ENCODE results near the gene RNF8.

- TF ChIP-seq CTCF (IDR thresholded peaks at IDR 0.05; ENCODE audit: low read depth, low read length) (no peak), EZH2phosphoT487 (IDR thresholded peaks at IDR 0.05; ENCODE audit: low read depth) (no peak)
These were observed 36.3 kb upstream of the RNF8 start for GRCh38 chr6:37317312-37318038.

Data from OCI-LY3 (cell line).